Upper lobe of right lung (tissue), 1 donor: ENCODE data around the gene OR10V1. TPM values are rescaled to one million over a fixed set of nuclear protein-coding genes. Genes with fewer than 3 reads are reported as not detected.
A peak's percentile ranks its signal among the peaks of the same experiment; 100 is the strongest.

Source experiments
- ATAC-seq: fragments of 200-7000 bp; cut with Tn5 transposase; one replicate; pipeline ENCODE4 v1.9.1; 2020; ENCODE audit warnings: mild to moderate bottlenecking, moderate library complexity
- DNase-seq: peaks from one replicate; pipeline ENCODE4 v3.0.0-alpha.2; 2020
- H3K27ac ChIP-seq: fragments of 200-600 bp; one replicate; pipeline ENCODE4 v1.8.0; 2022
- H3K27me3 ChIP-seq: fragments of 200-600 bp; one replicate; pipeline ENCODE4 v1.8.0; 2022; ENCODE audit warnings: mild to moderate bottlenecking
- H3K36me3 ChIP-seq: fragments of 200-600 bp; one replicate; pipeline ENCODE4 v1.8.0; 2022
- H3K4me1 ChIP-seq: fragments of 200-600 bp; one replicate; pipeline ENCODE4 v1.8.0; 2022
- H3K4me3 ChIP-seq: fragments of 200-600 bp; one replicate; pipeline ENCODE4 v1.8.0; 2022; ENCODE audit warnings: mild to moderate bottlenecking
- H3K9me3 ChIP-seq: fragments of 200-600 bp; one replicate; pipeline ENCODE4 v1.8.0; 2022
- intact Hi-C: fragments of 100-400 bp; cut with DNase I; formaldehyde crosslinking; loops from one replicate; pipeline ENCODE4 v1.11.0; 2022
- total RNA-seq: library from RNA; stranded (reverse); fragmentation: NEBNext Ultra II Directional; extraction: Animal tissue kit (Norgen Biotek cat#: 25700); gene quantifications from one replicate; pipeline ENCODE4 v1.2.1, GENCODE V29; 2021
- TF ChIP-seq, protein P1 (sequence below): fragments of 200-600 bp; IDR thresholded peaks from one replicate; pipeline ENCODE4 v1.8.0; 2022; ENCODE audit warnings: antibody characterized with exemption
- donor health status: DM: no; HTN: yes; CAD: no; lungs with severe emphysema.

OR10V1 gene
- total RNA-seq, 1 donor from 2014 or later, result not detected

DNA sequence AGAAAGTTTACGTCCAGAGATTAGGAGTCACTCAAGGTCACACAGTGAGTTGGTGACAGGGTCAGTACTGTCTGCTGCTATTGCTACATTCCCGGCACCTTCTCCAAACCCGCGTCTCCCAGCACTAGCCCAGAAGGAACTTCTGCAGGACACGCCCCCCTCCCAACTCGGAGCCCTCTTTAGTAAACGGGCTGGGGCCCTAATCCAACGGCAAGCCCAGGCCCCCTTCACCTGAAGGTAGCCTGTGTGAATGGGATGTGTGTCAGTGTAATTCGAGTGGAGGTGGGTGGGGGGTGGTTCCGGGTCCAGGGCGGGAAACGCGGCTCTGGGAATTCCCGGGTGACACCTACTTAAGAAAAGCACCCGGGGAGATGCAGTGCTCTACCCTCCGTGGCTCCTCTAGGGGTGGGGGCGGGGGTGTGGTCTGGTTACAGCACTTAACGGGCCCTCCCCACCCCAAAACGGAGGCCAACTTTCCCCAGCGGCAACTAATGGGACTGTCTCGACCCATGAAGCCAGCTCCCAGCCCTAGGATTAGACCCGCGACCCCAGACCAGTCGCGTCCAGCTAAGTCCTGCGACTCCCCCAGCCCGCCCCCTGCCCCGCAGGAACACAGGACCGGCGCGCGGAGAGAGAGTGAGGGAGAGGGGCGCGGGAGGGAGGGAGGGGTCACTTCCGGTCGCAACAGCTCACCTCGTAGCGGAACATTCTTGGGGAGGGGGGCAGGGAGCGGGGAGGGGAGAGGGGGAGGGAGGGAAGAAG is 45.3 kb downstream of the OR10V1 start:
- intact Hi-C loops, result no loop called here
- ATAC-seq (peak; percentile 51), DNase-seq (peak; percentile 83)
- TF ChIP-seq, protein P1, sequence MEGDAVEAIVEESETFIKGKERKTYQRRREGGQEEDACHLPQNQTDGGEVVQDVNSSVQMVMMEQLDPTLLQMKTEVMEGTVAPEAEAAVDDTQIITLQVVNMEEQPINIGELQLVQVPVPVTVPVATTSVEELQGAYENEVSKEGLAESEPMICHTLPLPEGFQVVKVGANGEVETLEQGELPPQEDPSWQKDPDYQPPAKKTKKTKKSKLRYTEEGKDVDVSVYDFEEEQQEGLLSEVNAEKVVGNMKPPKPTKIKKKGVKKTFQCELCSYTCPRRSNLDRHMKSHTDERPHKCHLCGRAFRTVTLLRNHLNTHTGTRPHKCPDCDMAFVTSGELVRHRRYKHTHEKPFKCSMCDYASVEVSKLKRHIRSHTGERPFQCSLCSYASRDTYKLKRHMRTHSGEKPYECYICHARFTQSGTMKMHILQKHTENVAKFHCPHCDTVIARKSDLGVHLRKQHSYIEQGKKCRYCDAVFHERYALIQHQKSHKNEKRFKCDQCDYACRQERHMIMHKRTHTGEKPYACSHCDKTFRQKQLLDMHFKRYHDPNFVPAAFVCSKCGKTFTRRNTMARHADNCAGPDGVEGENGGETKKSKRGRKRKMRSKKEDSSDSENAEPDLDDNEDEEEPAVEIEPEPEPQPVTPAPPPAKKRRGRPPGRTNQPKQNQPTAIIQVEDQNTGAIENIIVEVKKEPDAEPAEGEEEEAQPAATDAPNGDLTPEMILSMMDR, result peak; percentile 11
- H3K4me3 ChIP-seq, result peak overlapping the region; percentile 85
- peak overlapping the region; percentile 98 for H3K27ac ChIP-seq
- peaks cover 37% of the 10 kb centered on the region for H3K4me1 ChIP-seq
- no peaks in the 10 kb centered on the region for H3K27me3 ChIP-seq
- H3K9me3 ChIP-seq, result no peaks in the 10 kb centered on the region
- peaks cover 34% of the 10 kb centered on the region for H3K36me3 ChIP-seq

DNA sequence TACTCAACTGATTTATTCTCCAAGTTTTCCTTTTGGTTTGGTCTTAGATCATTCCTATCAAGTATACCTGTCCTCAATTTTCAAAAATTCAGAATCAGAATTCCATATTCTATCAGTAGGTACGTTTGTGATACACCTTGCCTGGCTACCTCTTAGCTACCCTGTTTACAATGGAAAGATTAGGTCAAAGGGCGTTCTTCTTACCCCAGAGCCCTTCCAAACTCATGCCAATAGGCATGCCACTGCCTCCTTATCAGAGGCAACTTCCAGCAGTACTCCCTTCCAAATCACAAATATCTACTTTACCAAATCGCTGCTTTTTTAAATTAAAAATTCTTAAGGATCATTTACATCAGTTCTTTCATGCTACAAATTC is 45.8 kb downstream of the OR10V1 start:
- TF ChIP-seq, protein P1, result no peak
- Histone ChIP-seq H3K4me1 (peaks cover 37% of the 10 kb centered on the region), H3K36me3 (peaks cover 40% of the 10 kb centered on the region), H3K27ac (peak overlapping the region; percentile 98), H3K9me3 (no peaks in the 10 kb centered on the region), H3K27me3 (no peaks in the 10 kb centered on the region), H3K4me3 (peak overlapping the region; percentile 85)
- intact Hi-C loops, result no loop called here
- ATAC-seq, result no peak
- no peak for DNase-seq

DNA sequence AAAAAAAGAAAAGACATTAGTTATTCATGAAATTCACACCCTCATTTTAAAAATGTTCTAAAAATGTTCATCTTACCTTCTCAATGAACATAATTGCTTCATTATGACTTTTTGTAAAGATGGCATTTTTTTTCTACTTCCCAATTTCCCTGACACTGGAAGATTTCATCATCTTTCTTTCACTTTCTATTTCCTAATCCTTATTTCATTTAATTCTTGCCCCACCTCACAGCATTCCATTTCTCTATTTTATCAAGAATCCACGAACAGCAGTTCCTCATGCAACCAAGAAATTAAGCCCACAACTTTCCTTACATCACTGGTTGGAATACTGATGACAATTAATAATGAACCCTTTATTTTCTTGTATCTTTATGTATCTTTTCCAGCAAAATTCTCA is 46.7 kb downstream of the OR10V1 start:
- DNase-seq, result no peak
- H3K27ac ChIP-seq, result no peak overlapping the region
- peaks cover 37% of the 10 kb centered on the region for H3K4me1 ChIP-seq
- intact Hi-C loops, result no loop called here
- H3K27me3 ChIP-seq, result no peaks in the 10 kb centered on the region
- peaks cover 48% of the 10 kb centered on the region for H3K36me3 ChIP-seq
- TF ChIP-seq, protein P1, result no peak
- H3K4me3 ChIP-seq, result peak overlapping the region; percentile 85
- H3K9me3 ChIP-seq, result no peaks in the 10 kb centered on the region
- ATAC-seq, result no peak

Other genes with a start within 250 kb of the OR10V1 start
- not detected for gene OR4D10, start 240.5 kb downstream of the OR10V1 start, total RNA-seq
- not detected for gene OR4D11, start 210.3 kb downstream of the OR10V1 start, total RNA-seq
- not detected for gene OR4D9, start 202.3 kb downstream of the OR10V1 start, total RNA-seq
- gene OSBP, start 98.1 kb downstream of the OR10V1 start, total RNA-seq, result 39.9 TPM
- 35.9 TPM for gene PATL1, start 44.8 kb downstream of the OR10V1 start, total RNA-seq
- 75.1 TPM for gene STX3, start 41.5 kb upstream of the OR10V1 start, total RNA-seq
- 30.1 TPM for gene MRPL16, start 96.9 kb upstream of the OR10V1 start, total RNA-seq
- not detected for gene CBLIF, start 131.7 kb upstream of the OR10V1 start, total RNA-seq
- not detected for gene TCN1, start 152.6 kb upstream of the OR10V1 start, total RNA-seq
- gene OOSP3, start 164.9 kb upstream of the OR10V1 start, total RNA-seq, result not detected
- not detected for gene OOSP1, start 224.6 kb upstream of the OR10V1 start, total RNA-seq